Cerebellar nuclear complex (tissue), 1 donor: Measurements from ENCODE around the gene MRPL30.
"Not testable (repeated sequence)": the region's sequence is repeated elsewhere in the genome, so short reads cannot be mapped to it uniquely, and the experiment has no call there.

Source experiments
- DNase-seq, 2 experiments: peaks; one replicate each; lab custom pipeline; 2025; lab: John Stamatoyannopoulos, UW

Gene MRPL30

DNA sequence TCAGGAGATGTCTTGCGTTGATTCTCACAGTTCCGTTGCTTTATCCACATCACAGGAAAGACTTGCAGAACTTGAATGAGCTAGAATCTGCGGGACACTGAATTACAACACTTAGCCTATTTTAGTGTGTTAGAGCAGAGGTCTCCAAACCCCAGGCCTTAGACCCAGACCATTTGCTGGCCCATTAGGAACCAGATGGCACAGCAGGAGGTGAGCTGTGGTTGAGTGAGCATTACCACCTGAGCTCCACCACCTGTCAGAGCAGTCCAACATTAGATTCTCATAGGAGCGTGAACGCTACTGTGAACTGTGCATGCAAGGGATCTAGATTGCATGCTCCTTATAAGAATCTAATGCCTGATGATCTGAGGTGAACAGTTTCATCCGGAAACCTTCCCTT, 3.8 kb downstream of the MRPL30 start:
- DNase-seq: peak; percentile 33 to 67

DNA sequence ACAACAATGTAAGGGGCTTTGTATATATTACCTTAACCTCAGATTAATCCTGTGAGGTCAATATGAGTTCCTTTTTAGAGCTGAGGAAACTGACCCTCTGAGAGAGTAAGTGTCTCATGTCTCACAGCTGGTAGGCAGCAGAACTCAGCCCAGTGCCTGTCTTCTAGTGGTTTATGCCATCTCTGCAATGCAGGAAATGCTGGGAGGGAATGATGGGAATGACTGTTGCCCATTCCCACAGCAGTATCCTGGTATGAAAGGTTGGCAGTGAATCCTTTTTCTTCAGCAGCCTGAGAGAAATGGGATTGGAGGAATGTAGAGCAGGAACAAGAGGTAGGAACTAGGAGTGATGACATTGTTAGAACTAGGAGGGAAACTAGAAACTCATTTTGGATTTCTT, 6.0 kb downstream of the MRPL30 start:
- DNase-seq: no peak

DNA sequence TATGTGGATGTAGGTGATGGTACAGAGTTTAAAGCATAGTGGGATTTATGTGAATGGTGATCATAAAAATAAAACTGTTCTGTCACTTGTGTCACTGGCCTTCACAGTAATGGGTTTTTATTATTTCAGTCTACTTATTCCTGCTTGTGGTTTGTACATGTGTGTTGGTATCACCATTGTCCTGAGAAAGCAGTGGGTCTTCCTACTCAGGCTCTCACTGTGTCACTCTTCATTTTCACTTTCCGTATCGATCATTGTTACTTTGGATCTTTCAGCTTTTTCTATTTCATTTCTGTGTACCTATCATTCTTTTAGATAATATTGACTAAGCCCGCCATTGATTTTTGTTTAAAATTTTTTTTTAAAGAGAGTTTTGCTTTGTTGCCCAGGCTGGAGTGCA, 7.4 kb downstream of the MRPL30 start:
- DNase-seq: no peak

DNA sequence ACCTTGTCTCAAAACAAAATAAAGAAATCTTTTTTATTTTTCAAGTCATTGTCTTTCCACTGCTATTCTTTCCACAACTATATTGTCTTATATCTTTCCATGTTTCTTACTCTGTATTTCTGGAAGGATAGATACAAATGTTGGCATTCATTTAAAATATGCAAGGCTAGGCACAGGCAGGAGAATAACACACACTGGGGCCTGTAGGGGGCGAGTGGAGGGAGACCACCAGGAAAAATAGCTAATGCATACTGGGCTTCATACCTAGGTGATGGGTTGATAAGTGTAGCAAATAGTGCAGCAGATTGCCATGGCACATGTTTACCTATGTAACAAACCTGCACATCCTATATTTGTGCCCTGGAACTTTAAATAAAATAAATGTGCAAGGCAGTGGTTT, 9.6 kb downstream of the MRPL30 start:
- DNase-seq: no peak

DNA sequence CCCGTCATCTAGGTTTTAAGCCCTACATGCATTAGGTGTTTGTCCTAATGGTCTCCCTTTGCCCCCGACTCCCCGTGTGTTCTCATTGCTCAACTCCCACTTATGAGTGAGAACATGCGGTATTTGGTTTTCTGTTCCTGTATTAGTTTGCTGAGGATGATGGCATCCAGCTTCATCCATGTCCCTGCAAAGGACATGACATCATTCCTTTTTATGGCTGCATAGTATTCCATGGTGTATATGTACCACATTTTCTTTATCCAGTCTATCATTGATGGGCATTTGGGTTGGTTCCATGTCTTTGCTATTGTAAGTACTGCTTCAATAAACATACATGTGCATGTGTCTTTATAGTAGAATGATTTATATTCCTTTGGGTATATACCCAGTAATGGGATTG, 11.4 kb downstream of the MRPL30 start:
- not testable (repeated sequence) for DNase-seq

DNA sequence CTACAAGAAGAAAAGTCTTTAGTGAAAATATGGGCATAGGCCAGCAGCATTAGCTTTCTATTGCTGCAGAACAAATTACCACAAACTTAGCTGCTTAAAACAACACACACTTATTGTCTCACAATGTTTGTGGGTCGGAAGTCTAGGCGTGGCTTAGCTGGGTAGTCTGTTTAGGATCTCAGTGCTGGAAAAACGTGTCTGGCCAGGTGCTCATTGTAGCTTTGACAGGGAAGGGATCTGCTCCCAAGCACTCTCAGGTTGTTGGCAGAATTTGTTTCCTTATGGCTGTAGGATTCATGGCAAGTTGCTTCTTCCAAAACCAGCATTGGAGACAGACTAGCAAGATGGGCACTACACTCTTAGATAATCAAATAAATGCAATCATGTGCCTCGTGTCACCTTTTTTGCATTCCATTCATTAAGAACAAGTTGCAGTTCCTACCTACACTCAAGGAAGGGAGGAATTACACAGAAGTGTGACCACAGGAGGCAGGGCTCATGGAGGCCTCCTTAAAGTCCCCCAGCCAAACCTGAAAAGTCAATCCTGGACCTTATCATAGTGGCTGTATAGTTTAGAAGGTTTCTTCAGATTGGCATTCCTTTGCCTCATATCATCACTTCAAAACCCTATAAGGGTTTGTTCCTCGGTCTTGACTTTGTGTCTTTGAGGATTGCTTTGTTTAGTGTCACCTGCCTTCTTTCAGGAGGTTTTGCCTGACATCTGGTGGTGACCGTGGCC, 17.3 kb downstream of the MRPL30 start:
- no peak for DNase-seq

DNA sequence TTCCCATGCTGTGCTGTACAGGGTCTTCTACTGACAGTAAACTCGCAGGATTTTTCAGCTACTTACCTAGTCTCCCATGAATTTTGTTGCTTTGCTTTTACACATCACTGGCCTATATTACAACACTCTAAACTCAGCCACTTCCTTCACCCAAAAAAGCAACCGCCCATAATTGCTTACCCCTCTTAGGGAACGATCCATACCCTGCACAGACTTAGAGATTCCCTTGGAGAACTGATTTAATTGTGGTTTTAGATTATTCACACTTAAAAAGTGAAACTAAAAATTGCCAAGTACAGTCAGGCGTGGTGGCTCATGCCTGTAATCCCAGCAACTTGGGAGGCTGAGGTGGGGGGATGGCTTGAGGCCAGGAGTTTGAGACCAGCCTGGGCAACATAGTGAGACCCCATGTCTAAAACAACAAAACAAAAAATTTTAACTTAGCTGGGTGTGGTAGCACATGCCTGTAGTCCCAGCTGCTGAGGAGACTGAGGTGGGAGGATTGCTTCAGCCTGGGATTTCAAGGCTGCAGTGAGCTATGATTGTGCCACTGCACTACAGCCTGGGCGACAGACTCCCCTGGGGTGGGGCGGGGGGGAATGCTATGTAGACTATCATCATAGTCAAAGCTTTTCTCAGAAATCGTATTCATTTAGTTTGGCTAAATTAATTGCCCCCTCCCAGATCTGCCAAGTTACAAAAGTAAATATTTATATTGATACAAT, 19.3 kb downstream of the MRPL30 start:
- no peak for DNase-seq

DNA sequence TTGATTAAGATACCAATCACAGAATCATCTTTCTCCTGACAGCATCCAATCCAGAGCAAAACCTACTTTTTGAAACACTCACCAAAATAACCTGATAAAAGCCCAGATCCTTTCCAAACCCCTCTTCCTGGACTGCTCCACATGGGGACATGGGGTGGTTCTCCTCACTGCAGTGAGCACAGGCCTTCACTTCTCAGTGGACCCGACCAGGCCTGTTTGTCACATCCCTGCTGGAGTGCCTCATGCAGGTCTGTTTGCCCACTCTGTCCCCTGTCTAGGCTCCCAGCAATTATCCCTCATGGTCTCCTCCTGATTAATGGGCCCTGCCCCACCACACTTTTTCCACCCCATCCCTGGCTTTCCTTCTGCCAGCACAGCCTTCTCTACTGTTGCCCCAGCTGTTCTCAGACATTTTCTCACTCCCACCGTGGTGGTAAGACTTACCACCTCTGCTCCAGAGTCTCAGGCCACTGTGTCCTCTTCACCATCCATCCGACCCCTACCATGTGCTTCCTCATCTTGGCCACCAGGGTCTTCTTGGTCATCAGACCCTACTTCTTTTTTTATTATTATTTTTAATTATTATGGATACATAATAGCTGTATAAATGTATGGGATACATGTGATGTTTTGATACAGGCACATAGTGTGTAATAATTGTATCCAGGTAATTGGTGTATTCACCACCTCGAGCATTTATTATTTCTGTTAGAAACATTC, 21.1 kb downstream of the MRPL30 start:
- no peak for DNase-seq

DNA sequence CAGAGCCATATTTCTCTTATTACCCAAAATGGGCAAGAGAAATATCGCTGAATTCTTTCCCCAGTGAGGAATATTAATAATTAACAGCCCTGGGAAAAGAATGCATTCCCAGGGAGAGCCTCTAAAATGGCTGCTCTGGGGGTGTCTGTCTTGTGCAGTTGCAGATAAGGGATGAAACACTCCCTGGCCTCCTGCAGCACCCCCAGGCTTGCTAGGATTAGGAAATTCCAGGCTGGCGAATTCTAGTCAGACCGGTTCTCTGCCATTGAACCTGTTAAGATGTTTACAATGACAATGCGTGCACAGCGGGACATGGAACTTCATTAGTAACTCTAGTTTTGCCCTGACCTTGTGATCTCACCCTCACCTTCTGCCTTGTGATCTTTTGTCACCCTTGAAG, 24.5 kb downstream of the MRPL30 start:
- no peak for DNase-seq

DNA sequence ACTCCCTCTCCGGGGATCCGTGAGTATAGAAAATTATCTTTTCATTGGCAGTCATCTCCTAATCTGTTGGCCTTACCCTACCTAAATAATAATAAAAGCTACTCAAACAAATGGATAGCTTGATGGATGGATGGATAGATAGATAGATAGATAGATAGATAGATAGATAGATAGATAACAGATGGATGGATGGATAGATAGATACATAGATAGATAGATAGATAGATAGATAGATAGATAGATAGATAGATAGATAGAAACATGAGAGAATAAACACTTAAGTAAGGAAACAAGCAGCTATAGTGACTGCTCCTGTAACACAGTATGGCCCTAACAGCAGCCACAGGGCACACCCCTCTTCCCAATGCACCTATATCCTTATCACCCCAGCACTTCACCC, 35.1 kb downstream of the MRPL30 start:
- DNase-seq: no peak

DNA sequence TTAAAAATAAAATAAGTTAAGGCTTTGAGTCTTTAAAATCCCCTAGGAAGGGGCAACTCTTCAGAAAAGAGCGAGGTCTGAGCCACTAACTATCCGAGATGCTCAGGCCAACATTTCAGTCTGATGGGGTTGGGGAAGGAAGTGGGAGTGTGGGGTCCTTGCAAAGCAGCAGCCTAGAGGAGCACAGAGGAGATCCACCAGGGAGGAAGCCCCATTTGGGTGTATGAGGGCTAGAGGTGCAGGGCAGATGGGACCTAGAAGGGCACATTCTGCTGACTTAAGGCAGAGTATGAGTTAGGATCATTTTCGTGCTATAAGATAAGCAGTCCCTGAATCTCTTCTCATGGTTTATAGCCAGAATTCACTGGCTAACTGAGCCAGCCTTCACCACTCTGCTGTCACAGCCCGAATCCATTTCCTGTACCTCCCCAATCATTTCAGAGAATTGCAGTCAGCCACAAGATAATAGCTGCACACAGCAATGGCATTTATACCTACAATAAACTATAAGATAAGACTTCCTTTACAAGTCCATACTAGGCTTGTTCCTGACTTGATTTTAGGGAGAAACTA, 37.0 kb downstream of the MRPL30 start:
- DNase-seq: no peak

DNA sequence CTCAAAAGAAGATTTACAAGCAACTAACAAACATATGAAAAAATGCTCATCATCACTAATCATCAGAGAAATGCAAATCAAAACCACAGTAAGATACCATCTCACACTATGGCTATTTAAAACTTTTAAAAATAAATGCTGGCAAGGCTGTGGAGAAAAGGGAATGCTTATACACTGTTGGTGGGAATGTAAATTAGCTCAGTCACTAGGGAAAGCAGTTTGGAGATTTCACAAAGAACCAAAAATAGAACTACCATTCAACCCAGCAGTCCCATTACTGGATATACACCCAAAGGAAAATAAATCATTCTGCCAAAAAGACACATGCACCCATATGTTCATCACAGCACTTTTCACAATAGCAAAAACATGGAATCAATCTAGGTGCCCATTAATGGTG, 52.2 kb downstream of the MRPL30 start:
- DNase-seq: not testable (repeated sequence)

DNA sequence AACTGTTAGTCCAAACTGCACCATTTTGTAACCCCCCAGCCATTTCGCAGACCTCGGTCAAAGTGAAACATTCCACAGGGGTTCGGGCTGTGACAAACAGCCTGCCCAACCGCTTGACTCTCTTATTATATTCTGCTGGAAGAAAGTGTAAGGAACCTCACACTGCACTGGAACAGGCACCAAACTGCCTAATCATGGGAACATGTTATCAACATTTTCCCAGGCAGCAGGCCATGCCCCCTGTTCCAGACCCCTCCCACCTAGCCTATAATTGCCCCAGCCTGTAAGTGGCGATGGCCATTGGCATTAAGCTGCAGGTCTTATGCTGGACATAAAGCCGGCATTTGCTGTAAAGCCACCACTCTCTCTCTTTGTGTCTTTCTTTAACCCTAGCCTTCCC, 57.6 kb downstream of the MRPL30 start:
- no peak for DNase-seq

DNA sequence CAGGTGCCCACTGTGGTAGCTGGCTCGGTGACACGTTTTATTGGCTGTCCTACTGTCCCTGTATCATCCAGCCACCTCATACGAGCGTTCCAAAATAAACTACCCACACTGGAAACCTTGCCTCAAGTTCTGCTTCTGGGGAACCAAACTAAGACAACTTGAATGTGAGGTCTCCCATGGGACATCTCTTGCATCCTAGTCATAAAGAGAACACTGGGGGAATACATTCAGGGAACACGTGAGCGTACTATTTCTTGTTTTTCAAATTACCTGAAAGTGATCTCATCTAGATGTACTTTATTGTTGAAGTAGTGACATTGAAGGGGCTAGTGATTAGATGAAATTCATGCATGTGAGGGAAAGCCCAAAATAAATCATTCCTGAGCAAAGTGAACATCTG, 59.4 kb downstream of the MRPL30 start:
- no peak for DNase-seq

DNA sequence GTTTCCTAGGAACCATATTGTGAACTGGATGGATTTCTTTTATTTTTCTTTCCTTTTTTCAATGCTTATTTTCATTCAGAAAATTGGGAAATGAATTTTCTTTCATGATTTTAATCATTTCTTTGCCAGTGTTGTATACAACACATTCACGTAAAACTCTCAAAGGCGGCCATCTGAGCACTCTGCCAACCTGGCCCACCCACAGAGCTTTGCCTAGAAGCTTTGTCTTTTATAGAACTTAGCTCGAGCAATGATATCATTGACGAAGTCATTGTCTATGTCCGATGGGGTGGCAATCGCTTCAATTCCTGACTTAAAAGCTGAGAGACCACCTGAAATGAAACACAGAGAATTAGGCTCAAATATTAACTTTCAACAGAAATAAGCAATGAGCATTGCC, 61.2 kb downstream of the MRPL30 start:
- no peak for DNase-seq
